Measurements from ENCODE around the gene SP140L. TPM values are rescaled to one million over a fixed set of nuclear protein-coding genes. Genes with fewer than 3 reads are reported as not detected.

Gene SP140L
- total and polyA plus RNA-seq, 8 donors: 3.1 to 10.9 (median 5.0) TPM

- DNase-seq (no peak), ATAC-seq (no peak), FAIRE-seq (no peak)
- Histone ChIP-seq H3K27ac (no peak overlapping the region), H3K27me3 (no peaks in the 10 kb centered on the region), H3K4me3 (no peak overlapping the region), H3K36me3 (no peaks in the 10 kb centered on the region), H3K9me3 (no peaks in the 10 kb centered on the region), H3K4me1 (peaks cover 13 to 18% (median 17%) of the 10 kb centered on the region in 3 donors)
- intact Hi-C loops (cut with DNase I): no loop called here
- TF ChIP-seq CTCF (IDR thresholded peaks at IDR 0.05): no peak
- 90 to 99% methylated on average over 6 of the region's 6 CpGs for WGBS, 2 donors
Measured at GRCh38 chr2:230414302-230414701, 87.3 kb downstream of the SP140L start.

- peak; percentile 83 to 90 (median 86) for ATAC-seq
- H3K27me3 ChIP-seq: no peaks in the 10 kb centered on the region
- H3K27ac ChIP-seq: peak within 1 kb of the TSS; percentile 81 to 96 (median 88)
- no peaks in the 10 kb centered on the region for H3K9me3 ChIP-seq
- peaks cover 13 to 29% (median 27%) of the 10 kb centered on the region in 3 donors for H3K4me1 ChIP-seq
- 1% methylated on average over 12 of the region's 12 CpGs for WGBS, 2 donors
- DNase-seq: peak; percentile 68 to 86 (median 76)
- intact Hi-C loops (cut with DNase I): no loop called here
- no peak for FAIRE-seq
- peak within 1 kb of the TSS; percentile 24 to 54 (median 42) for H3K4me3 ChIP-seq
- no peak for TF ChIP-seq CTCF (IDR thresholded peaks at IDR 0.05)
- H3K36me3 ChIP-seq: no peaks in the 10 kb centered on the region
Measured at GRCh38 chr2:230416061-230416721, 89.2 kb downstream of the SP140L start, which contains the start of gene SP100. TSS of gene SP100 (plus strand) at chr2:230416201. CDS start at chr2:230416297, 96 bp downstream.

GRCh38 chr2:230417436-230417835, 90.4 kb downstream of the SP140L start:
- Histone ChIP-seq H3K4me1 (peaks cover 13 to 35% (median 34%) of the 10 kb centered on the region in 3 donors), H3K9me3 (no peaks in the 10 kb centered on the region), H3K4me3 (peak overlapping the region in 2 of 4 donors; percentile 52 to 54), H3K36me3 (no peaks in the 10 kb centered on the region), H3K27me3 (no peaks in the 10 kb centered on the region), H3K27ac (peak overlapping the region in 2 of 4 donors; percentile 1 to 6)
- DNase-seq (no peak), FAIRE-seq (no peak), ATAC-seq (no peak)
- 27 to 32% methylated on average over 4 of the region's 4 CpGs for WGBS, 2 donors
- no peak for TF ChIP-seq CTCF (IDR thresholded peaks at IDR 0.05)
- intact Hi-C loops (cut with DNase I): no loop called here

- H3K4me3 ChIP-seq: peak overlapping the region in 2 of 4 donors; percentile 52 to 54
- H3K27ac ChIP-seq: peak overlapping the region in 2 of 4 donors; percentile 1 to 6
- intact Hi-C loops (cut with DNase I): no loop called here
- H3K9me3 ChIP-seq: no peaks in the 10 kb centered on the region
- H3K4me1 ChIP-seq: peaks cover 23 to 44% (median 43%) of the 10 kb centered on the region in 3 donors
- no peak for TF ChIP-seq CTCF (IDR thresholded peaks at IDR 0.05)
- DNase-seq: no peak
- no peak for ATAC-seq
- FAIRE-seq: no peak
- 40 to 52% methylated on average over 9 of the region's 9 CpGs for WGBS, 2 donors
- H3K36me3 ChIP-seq: no peaks in the 10 kb centered on the region
- H3K27me3 ChIP-seq: no peaks in the 10 kb centered on the region
Measured at GRCh38 chr2:230418341-230419016, 91.5 kb downstream of the SP140L start.
